Endothelial cell of umbilical vein (primary cell): ENCODE results near the gene ZRANB1. TPM values are rescaled to one million over a fixed set of nuclear protein-coding genes. Genes with fewer than 3 reads are reported as not detected.

Experiments used
- BruUV-seq: library from RNA; stranded (reverse); fragments of 400-500 nt; replicated peaks from 2 replicates; lab custom pipeline; 2021; lab: Mats Ljungman, UMichigan
- CTCF ChIA-PET: fragments of 300-600, 350-600 bp; sonication (Branson Sonifier 250); formaldehyde crosslinking; loops from one replicate; lab custom pipeline; 2021; ENCODE audit warnings: antibody characterized with exemption, inconsistent platforms; lab: Charles Lee
- POLR2A ChIA-PET: fragments of 300-600, 350-600 bp; sonication (Branson Sonifier 250); formaldehyde crosslinking; loops from one replicate; lab custom pipeline; 2021; ENCODE audit warnings: antibody characterized with exemption, inconsistent platforms; lab: Charles Lee
- DNase-seq: peaks from one replicate; pipeline ENCODE4 v3.0.0-alpha.2; 2011; ENCODE audit warnings: low read depth, low spot score
- FAIRE-seq: peaks from 2 replicates; lab custom pipeline; 2011; peaks lifted over from hg19 to GRCh38; lab: Jason Lieb, UNC
- H2AFZ ChIP-seq: 2 replicates; pipeline ENCODE4 v1.6.0; 2012; ENCODE audit warnings: low read depth, low read length, control low read depth, inconsistent platforms
- H3K27ac ChIP-seq: 2 replicates; pipeline ENCODE4 v1.5.1; 2011; ENCODE audit warnings: low read depth, mild to moderate bottlenecking, control low read depth, low read length, moderate library complexity; ENCODE audit not compliant: insufficient read depth
- H3K27me3 ChIP-seq, 2 experiments: 2 replicates each; pipeline versions ENCODE4 v1.6.0 to v1.6.1; 2011; ENCODE audit warnings: low read length in 2 of 2, mixed read lengths in 1 of 2; ENCODE audit not compliant: control insufficient read depth in 2 of 2, insufficient read depth in 2 of 2
- H3K36me3 ChIP-seq, 2 experiments: 2 replicates in 1 of 2; 3 replicates in 1 of 2; pipeline ENCODE4 v1.5.1; 2011; ENCODE audit warnings: low read length in 2 of 2, mild to moderate bottlenecking in 1 of 2, moderate library complexity in 1 of 2; ENCODE audit not compliant: control insufficient read depth in 2 of 2, insufficient read depth in 2 of 2; ENCODE audit errors: extremely low read depth in 1 of 2
- H3K4me1 ChIP-seq: 3 replicates; pipeline ENCODE4 v1.5.1; 2011; ENCODE audit warnings: mild to moderate bottlenecking, low read length; ENCODE audit not compliant: control insufficient read depth, insufficient read depth; ENCODE audit errors: extremely low read depth
- H3K4me2 ChIP-seq: 2 replicates; pipeline ENCODE4 v1.6.1; 2011; ENCODE audit warnings: low read length, control low read depth, mixed read lengths; ENCODE audit not compliant: insufficient read depth
- H3K4me3 ChIP-seq, 3 experiments: fragments of 200-600 bp in 1 of 3; sonication (generic), shearing (Covaris generic) in 1 of 3; replicated peaks in 1 of 3; 2 replicates each; pipeline ENCODE4 v1.5.1; 2011 to 2016; ENCODE audit warnings: control low read depth in 3 of 3, low read length in 3 of 3, mild to moderate bottlenecking in 2 of 3, inconsistent platforms in 1 of 3, low read depth in 1 of 3, moderate library complexity in 1 of 3; ENCODE audit not compliant: insufficient read depth in 1 of 3
- H3K79me2 ChIP-seq: 2 replicates; pipeline ENCODE4 v1.6.0; 2012; ENCODE audit warnings: low read length, inconsistent platforms; ENCODE audit not compliant: control insufficient read depth, insufficient read depth
- H3K9ac ChIP-seq: replicated peaks from 2 replicates; pipeline ENCODE3; 2011; ENCODE audit warnings: low read length, control low read depth; ENCODE audit not compliant: insufficient read depth; ENCODE audit errors: extremely low read depth
- H3K9me1 ChIP-seq: replicated peaks from 3 replicates; pipeline ENCODE4 v1.6.0; 2011; ENCODE audit warnings: mild to moderate bottlenecking, low read length; ENCODE audit not compliant: control insufficient read depth, insufficient read depth; ENCODE audit errors: extremely low read depth
- H3K9me3 ChIP-seq: replicated peaks from 2 replicates; pipeline ENCODE4 v1.5.1; 2012; ENCODE audit warnings: low read length, inconsistent platforms; ENCODE audit not compliant: control insufficient read depth, insufficient read depth
- H4K20me1 ChIP-seq: replicated peaks from 2 replicates; pipeline ENCODE3; 2011; ENCODE audit warnings: mild to moderate bottlenecking, low read length; ENCODE audit not compliant: control insufficient read depth, insufficient read depth; ENCODE audit errors: extremely low read depth
- CTCF ChIP-seq, 2 donors: IDR thresholded peaks; 1 replicate in 1 of 2; 2 replicates in 1 of 2; pipeline ENCODE4 v1.5.1; 2011; ENCODE audit warnings: low read length in 2 of 2, mild to moderate bottlenecking in 2 of 2, moderate library complexity in 2 of 2, control low read depth in 1 of 2, inconsistent platforms in 1 of 2, low read depth in 1 of 2; ENCODE audit not compliant: insufficient read depth in 1 of 2; ENCODE audit errors: extremely low read depth in 1 of 2
- EZH2 ChIP-seq: IDR thresholded peaks from 2 replicates; pipeline ENCODE4 v1.6.1; 2012; ENCODE audit warnings: borderline replicate concordance, low read depth, mild to moderate bottlenecking, moderate library complexity, low read length, inconsistent platforms; ENCODE audit not compliant: severe bottlenecking
- FOS ChIP-seq: IDR thresholded peaks from 2 replicates; pipeline ENCODE4 v1.6.1; 2011; ENCODE audit warnings: mild to moderate bottlenecking, low read length, moderate library complexity, borderline replicate concordance; ENCODE audit not compliant: insufficient read depth
- GATA2 ChIP-seq: IDR thresholded peaks from 2 replicates; pipeline ENCODE4 v1.7.0; 2011; ENCODE audit warnings: low read depth, mild to moderate bottlenecking, moderate library complexity, mixed read lengths, low read length; ENCODE audit not compliant: insufficient read length, insufficient read depth
- JUN ChIP-seq: IDR thresholded peaks from 2 replicates; pipeline ENCODE4 v1.6.1; 2011; ENCODE audit warnings: borderline replicate concordance, low read depth; ENCODE audit not compliant: insufficient read length, insufficient read depth
- MAX ChIP-seq: IDR thresholded peaks from 2 replicates; pipeline ENCODE4 v1.6.1; 2011; ENCODE audit not compliant: insufficient read depth, insufficient read length
- MYC ChIP-seq: IDR thresholded peaks from one replicate; pipeline ENCODE4 v1.6.1; 2011; ENCODE audit warnings: mild to moderate bottlenecking, low read depth, low read length
- POLR2A ChIP-seq: IDR thresholded peaks from 2 replicates; pipeline ENCODE4 v1.6.1; 2012; ENCODE audit warnings: low read depth, mild to moderate bottlenecking, control low read depth, low read length
- POLR2AphosphoS5 ChIP-seq: IDR thresholded peaks from 2 replicates; pipeline ENCODE4 v1.6.1; 2012; ENCODE audit warnings: low read depth, mild to moderate bottlenecking, control low read depth, low read length, moderate library complexity; ENCODE audit not compliant: insufficient read depth
- dilution Hi-C: fragments of 300-500 bp; cut with MboI; formaldehyde crosslinking; loops from one replicate; pipeline ENCODE4 v1.15.0; 2019; ENCODE audit warnings: low sequenced_read_pairs; ENCODE audit not compliant: extremely low pct_ligation_motif_present
- intact Hi-C: fragments of 100-400 bp; cut with micrococcal nuclease; formaldehyde crosslinking; loops from one replicate; pipeline ENCODE4 v1.10.0; 2022
- polyA plus RNA-seq, 4 experiments: library from polyadenylated mRNA; depleted of rRNA in 3 of 4; stranded (reverse) in 3 of 4; unstranded in 1 of 4; fragments of >200 nt; gene quantifications; 2 replicates each; pipeline versions ENCODE4 v1.2.1 to v1.2.3, GENCODE V29; 2011 to 2012; ENCODE audit warnings: missing spikeins in 1 of 4
- total RNA-seq: library from RNA; stranded (reverse); gene quantifications from 2 replicates; pipeline ENCODE4 v1.2.3, GENCODE V29; 2021

Gene ZRANB1
- total and polyA plus RNA-seq, 2 donors (not counting 3 experiments of a cell fraction or from before 2014, with no cell fraction given), result 6.2 to 17.7 TPM

GRCh38 chr10:124944982-124945381 is 3.1 kb downstream of the ZRANB1 start:
- Histone ChIP-seq H3K27ac (no peak overlapping the region), H3K9me1 (no peaks in the 10 kb centered on the region), H3K79me2 (peaks cover 89% of the 10 kb centered on the region), H3K4me2 (no peak overlapping the region), H4K20me1 (peaks cover 12% of the 10 kb centered on the region), H3K9me3 (no peaks in the 10 kb centered on the region), H3K9ac (no peak overlapping the region), H3K36me3 (peaks cover 0 to 2% of the 10 kb centered on the region in 2 experiments), H3K4me1 (no peaks in the 10 kb centered on the region), H3K27me3 (no peaks in the 10 kb centered on the region), H3K4me3 (no peak overlapping the region), H2AFZ (no peak overlapping the region)
- no TSS peak for BruUV-seq
- dilution Hi-C loops, result no loop called here
- DNase-seq, result no peak
- intact Hi-C loops, result no loop called here
- FAIRE-seq, result peak; percentile 4
- TF ChIP-seq GATA2 (no peak), POLR2AphosphoS5 (no peak), FOS (no peak), CTCF (IDR thresholded peaks at IDR 0.05; ENCODE audit: extremely low read depth in 1 of 2, insufficient read depth in 1 of 2, low read depth in 1 of 2, low read length in 2 of 2) (no peak), MAX (no peak), EZH2 (no peak), JUN (no peak), MYC (no peak), POLR2A (no peak)
- ChIA-PET POLR2A (no interaction called here), CTCF (no interaction called here)
